Measurements from ENCODE around the gene TNS4. TPM values are rescaled to one million over a fixed set of nuclear protein-coding genes. Genes with fewer than 3 reads are reported as not detected.
A peak's percentile ranks its signal among the peaks of the same experiment; 100 is the strongest.
"Not testable (repeated sequence)": the region's sequence is repeated elsewhere in the genome, so short reads cannot be mapped to it uniquely, and the experiment has no call there.

TNS4 gene
- under 1 TPM; 0.05 to 0.28 (median 0.20) TPM for polyA plus RNA-seq (ENCODE audit: insufficient read depth in 1 of 5, insufficient read length in 5 of 5, low replicate concordance in 1 of 5)
- long read RNA-seq, donor 1: 0 reads
- long read RNA-seq, donor 2: 0 reads
- long read RNA-seq, donor 3: 0 reads
- long read RNA-seq, donor 4: 0 reads
- long read RNA-seq, donor 5: 0 reads
- long read RNA-seq, donor 6: 0 reads
- long read RNA-seq, donor 7: 0 reads
- long read RNA-seq, donor 8: 0 reads

- no peak for DNase-seq
Measured at GRCh38 chr17:40501499-40501911, at the start of gene TNS4. Gene TNS4 (minus strand): TSS chr17:40501623. CDS start chr17:40496425, 5,198 bp downstream.

- DNase-seq: no peak
Measured at GRCh38 chr17:40550608-40551007, 49.2 kb upstream of the TNS4 start.

DNA sequence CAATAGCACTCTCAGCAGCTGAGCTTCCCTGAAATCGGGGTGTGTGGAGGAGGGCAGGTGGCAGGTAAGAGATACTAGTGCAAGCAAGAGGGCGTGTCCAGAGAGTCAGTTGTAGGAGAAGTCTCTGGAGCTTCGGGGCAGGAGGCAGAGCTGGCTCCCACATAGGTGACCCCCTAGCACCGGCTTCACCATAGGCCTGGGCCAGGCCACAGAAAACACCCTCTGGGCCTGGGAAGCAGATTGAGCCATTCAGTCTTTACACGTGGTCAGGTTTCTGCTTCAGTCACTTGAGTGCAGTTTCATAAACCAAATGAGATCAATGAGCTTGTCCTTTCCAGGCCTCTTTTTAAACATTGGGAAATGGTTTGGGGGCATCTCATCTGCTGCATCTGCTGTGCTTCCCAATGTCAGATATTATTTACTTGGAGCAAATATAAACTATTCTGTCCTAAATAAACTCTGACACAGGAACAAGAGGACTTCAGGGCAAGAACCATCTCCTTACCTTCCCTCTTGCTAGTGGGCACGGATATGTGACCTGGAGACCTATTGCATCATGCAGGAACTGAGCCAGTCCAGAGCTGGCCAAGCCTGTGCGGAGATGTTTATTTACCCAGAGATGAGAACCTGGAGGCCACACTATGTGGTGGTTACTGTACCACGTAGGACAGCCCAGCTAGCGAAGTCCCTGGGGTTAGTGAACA, 47.7 kb upstream of the TNS4 start:
- DNase-seq: no peak

DNA sequence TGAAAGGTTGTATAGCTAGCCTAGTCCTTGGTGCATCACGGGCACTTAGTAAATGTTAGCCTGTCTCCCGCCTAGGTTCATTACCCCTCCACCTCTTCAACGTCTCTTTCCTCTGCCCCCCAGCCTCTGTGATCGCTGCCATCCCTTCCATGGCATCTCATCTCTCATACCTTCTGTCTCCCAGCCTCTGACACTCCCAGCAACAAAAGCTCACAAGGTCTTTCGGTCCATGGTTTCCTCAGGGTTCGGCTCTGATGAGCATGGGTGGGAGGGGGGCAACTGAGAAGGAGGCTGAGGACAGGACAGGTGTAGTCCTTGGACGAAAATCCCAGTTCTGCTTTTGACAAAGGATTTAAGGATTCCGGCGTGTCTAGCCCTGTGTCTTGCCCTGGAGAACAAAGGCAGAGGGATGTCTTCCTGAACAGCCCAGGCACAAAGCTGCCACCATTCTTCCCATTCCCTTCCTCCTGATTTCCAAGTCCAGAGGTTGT, 47.1 kb upstream of the TNS4 start:
- DNase-seq: no peak

DNA sequence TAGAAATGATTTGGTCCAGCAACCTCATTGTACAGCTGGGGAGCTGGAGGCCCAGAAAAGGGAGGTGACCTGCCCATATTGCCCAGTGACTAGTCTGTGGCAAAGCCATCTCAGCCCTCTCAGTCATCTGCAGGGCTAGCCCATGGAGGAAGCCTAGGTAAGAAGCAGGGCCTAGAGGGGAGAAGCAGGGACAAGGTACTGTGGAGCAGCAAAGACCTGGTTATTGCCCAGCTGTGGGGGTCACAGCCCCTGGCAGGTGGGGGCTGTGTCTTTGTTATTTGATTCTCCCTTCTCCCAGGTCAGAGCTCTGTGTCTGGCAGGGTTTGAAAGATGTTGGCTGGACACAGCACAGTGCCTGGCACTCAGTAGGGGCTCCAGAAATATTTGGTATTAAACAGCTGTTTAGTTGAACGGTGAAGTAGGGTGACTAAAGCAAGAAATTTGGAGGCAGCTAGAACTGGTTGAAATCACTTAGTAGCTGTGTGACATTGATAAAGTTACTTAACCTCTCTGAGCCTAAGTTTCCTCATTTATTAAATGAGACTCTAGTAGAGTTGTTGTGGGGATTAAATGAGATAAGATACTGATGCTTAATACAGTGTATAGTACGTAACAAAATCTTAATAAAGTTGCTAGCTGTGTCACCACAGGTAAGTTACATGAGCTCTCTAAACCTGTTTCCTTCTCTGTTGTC, 46.5 kb upstream of the TNS4 start:
- DNase-seq: no peak

- no peak for DNase-seq
Measured at GRCh38 chr17:40547079-40547784, 45.8 kb upstream of the TNS4 start.

DNA sequence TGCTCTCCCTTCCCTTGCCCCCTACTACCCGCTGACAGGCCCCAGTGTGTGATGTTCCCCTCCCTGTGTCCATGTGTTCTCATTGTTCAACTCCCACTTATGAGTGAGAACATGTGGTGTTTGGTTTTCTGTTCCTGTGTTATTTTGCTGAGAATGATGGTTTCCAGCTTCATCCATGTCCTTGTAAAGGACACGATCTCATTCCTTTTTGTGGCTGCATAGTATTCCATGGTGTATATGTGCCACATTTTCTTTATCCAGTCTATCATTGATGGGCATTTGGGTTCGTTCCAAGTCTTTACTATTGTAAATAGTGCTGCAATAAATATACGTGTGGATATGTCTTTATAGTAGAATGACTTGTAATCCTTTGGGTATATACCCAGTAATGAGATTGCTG, 45.1 kb upstream of the TNS4 start:
- DNase-seq: not testable (repeated sequence)

GRCh38 chr17:40545660-40546059, 44.2 kb upstream of the TNS4 start:
- no peak for DNase-seq

DNA sequence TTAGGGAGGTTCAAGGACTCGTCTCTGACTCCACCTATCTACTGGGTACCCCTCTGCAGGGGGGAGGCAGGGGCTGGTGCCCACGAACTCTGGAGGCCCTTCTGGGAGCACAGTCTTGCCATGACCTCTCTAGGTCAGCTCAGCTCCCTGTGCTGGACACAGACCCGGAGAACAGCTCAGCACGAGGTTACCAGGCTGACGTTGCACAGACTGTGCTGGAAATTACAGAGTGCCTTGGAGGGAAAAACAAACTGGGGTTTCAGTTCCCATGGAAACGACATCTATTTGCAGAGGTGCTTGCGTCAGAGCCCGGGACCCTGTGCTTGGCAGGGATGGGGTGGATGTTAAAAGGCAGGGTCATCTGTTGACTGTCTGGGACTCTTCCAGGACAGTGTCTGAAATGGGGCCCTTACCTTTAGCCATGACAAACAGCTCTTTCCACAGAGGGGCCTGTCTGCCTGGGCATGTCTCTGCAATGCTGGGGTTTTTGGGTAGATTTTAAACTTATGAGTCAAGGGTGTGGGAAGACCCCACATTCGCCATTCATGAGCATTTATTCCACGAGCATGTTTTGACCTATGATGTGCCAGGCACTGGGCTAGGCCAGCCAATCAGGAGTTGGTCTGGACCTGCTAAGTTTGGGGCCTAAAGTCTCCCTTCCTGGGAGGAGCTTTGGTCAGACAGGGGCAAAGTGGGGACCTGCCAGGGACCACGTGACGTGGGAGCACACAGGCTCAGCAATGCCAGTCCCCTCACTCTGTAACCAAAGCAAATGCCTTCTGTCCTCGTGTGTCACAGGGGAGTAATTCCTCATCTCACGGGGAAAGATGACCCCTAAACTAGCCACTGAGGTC, 41.4 kb upstream of the TNS4 start:
- DNase-seq: peak; percentile 77 to 87

DNA sequence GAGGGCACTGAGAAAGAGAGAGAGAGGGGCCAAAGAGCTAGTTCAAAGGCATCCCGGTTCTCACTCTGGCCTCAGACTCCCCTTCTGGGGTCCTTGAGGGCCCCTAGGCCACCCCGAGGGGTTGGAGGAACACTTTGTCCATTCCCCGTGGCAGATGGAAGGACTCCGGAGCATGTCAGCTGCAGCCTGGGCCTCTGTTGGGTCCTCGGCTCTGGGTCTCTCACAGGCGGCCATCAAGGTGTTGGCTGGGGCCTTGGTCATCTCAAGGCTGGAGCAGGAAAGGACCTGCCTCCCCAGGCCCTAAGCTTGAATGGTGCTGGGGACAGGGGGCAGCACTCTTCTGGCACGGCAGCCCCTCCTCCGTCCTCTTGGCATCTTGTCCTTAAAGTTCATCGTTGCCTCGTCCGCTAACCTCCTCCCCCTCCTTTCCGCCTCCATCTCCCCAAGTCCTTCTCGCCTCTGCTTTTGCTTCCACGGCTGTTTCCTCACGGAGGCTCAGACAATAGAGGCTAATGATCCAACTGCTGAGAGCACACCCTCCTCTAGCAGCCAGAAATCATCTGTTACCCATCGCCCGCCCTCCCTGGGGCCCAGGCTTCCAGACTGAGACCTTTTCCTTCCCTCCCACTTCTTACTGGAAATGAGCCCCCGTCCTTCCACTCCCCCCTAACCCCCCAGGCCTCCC, 40.6 kb upstream of the TNS4 start:
- no peak for DNase-seq

GRCh38 chr17:40541060-40541872, 39.8 kb upstream of the TNS4 start:
- no peak for DNase-seq

DNA sequence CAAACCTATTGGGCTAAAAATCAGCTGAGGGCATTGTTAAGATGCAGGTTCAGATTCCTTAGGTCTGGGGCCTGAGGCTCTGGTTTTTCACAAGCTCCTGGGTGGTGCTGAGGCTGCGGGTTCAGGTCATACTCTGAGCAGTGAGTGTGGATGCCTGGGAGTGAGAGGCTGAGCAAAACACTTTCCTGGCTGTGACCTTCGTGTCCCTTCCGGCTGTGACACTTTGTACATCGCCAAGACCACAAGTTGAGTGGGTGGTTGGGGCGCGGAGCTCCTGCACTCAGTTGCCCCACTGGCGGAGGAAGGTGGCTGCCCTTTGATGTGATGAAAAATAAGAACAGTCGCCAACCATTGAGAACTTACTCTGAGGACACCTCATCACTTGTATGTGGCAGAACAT, 39.0 kb upstream of the TNS4 start:
- DNase-seq: no peak

DNA sequence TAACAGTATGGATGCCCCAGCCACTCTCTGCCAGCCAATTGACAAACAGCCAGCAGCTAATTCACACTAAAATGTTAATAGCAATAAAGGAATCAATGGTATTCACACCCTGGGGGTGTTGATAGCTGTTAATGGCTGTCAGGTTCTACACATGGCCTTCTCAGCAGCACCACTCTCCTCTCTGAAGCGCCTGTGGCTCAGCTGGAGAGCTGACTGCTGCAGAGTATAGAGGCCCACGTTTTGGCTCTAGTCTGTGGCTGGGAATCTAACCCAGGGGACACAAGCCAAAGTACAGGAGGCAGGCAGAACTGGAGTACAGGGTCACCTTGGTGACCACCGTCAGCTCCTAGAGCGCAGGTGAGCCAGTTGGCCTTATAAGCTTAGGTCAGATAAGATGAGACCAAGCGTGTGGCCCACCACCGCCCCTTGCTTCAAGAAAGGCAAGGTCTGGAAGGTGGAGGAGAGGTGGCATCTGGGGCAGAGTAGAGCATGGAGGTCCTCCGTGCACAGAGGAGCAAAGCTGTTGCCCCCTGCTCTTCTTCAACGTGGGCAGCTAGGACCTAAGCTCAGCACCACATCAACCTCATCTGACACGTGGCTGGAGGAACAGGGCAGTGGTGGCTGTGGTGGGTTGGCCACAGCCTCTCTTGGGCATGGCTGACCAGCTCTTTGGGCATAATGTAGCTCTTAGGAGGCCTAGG, 38.4 kb upstream of the TNS4 start:
- DNase-seq: no peak

DNA sequence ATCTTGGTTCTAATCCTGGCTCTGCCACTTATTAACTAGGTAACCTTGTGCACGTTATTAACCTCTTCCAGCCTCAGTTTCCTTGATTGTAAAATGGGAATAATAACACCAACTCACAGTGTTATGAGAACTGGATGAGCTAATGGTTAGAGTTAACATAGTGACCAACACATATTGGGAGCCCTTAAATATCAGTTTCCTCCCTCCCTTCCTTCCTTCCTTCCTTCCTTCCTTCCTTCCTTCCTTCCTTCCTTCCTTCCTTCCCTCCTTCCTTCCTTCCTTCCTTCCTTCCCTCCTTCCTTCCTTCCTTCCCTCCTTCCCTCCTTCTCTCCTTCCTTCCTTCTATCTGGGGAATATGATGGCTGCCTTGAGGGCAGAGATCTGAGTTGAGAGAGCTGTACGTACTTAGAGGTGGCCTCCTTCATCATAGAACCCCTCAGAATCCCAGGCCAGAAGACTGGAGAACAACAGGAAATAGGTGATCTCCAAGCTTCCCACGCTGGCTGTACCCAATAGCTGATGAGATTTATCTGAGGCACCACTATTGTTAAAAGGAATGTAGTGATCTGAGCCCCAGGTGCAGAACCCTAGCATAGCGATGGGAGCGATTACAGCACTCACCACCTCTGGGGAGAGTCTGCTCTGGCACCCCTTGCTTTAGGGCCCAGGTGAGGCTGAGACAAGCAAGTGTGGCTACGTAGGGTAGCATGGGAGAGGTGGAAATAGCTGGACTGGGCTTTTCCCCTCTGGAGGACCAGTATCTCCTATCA, 37.7 kb upstream of the TNS4 start:
- no peak for DNase-seq

GRCh38 chr17:40538019-40538935, 36.9 kb upstream of the TNS4 start:
- DNase-seq: no peak

DNA sequence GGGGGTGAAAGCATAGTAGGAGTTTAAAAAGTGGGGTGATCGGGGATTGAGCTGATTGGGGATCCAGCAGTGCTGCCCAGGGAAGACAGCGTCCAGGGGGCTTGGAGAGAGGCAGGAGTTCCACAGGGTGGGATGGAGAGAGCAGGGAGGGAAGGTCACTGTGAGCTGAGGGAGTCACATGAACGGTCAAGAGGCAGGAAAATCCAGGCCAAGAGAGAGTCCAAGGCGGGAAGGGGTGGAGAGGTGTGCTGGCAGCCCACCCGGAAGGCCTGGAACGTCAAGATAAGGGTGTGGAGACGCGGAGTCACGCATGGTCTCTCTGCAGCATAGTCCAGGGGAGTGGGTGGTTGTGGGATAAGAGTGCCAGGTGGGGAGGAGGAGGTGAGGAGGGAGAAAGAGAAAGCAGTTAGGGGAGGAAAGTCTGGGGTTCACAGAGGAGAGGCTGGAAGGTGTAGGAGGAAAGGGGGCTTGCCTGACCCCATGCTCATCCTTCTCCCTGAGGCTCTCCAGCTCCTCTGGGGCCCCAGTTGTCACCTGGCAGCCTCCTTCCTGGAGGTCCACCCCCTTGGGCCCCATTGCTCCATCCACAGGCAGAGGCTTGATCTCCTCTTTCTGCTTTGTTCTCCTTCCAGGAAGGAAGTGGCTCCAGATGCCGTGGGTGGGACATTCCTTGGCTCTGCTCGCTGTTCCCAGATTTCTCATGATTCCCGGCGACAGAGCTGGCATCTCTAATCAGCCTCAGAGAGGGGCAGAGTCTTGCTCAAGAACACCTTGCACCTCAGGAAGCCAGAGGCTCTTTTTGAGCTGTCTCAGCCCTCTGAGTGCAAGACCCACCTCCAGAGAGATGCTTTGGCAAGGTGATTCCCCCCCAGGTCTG, 35.1 kb upstream of the TNS4 start:
- no peak for DNase-seq
